ENCODE measurements around the gene ALOX15.

DNA sequence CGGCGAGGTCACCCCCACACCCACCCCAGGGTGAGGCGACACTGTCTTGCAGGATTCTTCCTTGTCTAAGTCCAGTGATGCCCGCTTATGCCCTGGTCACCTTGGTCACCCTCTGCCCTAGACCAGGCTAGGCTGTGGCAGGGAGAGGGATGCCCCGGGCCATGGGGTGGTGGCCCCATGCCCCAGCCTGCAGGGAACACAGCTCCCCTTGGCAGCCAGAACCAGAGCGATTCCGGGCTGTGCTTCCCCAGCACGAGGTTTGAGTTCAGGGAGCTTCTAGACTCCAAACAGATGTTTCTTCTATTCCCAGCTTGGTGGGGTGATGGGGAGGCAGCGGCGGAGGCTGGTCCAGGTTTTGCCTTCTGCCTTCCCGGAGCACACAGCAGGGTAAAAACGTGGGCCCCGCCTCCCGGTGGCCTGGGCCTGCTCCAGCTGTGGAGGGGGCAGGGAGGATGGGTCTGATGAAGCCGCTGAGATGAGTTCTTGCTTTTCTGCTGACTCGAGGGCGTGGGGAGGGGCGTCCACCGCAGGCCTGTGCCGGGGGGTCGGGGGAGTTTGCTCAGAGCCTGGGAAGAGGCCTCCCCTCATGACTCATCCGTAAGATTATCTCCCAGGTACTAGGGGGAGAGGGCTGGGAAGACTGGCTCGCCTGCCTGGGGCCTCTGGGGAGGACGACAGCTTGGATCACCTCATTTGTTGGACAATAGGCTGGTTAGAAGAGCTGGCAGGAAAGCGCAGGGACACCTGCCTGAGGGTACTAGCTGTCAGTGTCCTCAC is 41.8 kb downstream of the ALOX15 start:
- TF ChIP-seq POLR2A (IDR thresholded peaks at IDR 0.05; ENCODE audit: low read depth): no peak
- TF ChIP-seq, protein P1, sequence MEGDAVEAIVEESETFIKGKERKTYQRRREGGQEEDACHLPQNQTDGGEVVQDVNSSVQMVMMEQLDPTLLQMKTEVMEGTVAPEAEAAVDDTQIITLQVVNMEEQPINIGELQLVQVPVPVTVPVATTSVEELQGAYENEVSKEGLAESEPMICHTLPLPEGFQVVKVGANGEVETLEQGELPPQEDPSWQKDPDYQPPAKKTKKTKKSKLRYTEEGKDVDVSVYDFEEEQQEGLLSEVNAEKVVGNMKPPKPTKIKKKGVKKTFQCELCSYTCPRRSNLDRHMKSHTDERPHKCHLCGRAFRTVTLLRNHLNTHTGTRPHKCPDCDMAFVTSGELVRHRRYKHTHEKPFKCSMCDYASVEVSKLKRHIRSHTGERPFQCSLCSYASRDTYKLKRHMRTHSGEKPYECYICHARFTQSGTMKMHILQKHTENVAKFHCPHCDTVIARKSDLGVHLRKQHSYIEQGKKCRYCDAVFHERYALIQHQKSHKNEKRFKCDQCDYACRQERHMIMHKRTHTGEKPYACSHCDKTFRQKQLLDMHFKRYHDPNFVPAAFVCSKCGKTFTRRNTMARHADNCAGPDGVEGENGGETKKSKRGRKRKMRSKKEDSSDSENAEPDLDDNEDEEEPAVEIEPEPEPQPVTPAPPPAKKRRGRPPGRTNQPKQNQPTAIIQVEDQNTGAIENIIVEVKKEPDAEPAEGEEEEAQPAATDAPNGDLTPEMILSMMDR (IDR thresholded peaks at IDR 0.05): no peak

Measured in esophagus muscularis mucosa (tissue), 3 donors.